ENCODE measurements around the gene TLL2. TPM values are rescaled to one million over a fixed set of nuclear protein-coding genes. Genes with fewer than 3 reads are reported as not detected.

The TLL2 gene
- total and polyA plus RNA-seq, 8 donors = 0.09 to 0.69 (median 0.29) TPM

DNA sequence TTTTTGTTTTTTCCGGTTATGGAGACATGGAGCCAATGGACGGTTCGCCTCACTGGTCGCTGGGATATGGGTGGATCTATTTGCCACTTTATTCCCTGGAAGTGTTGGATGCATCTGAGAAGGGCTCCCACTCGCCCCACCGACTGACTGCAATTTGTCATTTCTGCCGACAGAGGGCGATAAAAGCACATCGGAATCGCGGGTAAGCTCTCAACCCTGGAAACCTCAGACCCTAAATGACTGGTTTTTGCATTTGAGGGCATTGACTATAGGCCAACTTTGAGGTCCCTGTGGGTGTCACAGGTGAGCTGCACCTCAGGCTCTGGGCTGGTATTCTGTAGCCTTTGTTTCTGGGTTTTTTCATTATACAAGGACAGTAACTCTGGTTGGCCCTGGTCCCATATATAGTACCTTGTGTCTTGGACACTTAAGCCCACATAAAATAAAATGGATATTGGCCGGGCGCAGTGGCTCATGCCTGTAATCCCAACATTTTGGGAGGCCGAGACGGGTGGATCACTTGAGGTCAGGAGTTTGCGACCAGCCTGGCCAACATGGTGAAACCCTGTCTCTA lies 143.1 kb downstream of the TLL2 start:
- Histone ChIP-seq H3K9me3 (no peaks in the 10 kb centered on the region), H3K27ac (no peak overlapping the region), H3K36me3 (no peaks in the 10 kb centered on the region), H3K27me3 (peaks cover 0 to 7% of the 10 kb centered on the region in 2 donors), H3K4me3 (no peak overlapping the region), H3K4me1 (peaks cover 0 to 8% of the 10 kb centered on the region in 2 donors)
- peak in 2 of 4 donors; percentile 24 to 46 for DNase-seq
- TF ChIP-seq, protein P1, sequence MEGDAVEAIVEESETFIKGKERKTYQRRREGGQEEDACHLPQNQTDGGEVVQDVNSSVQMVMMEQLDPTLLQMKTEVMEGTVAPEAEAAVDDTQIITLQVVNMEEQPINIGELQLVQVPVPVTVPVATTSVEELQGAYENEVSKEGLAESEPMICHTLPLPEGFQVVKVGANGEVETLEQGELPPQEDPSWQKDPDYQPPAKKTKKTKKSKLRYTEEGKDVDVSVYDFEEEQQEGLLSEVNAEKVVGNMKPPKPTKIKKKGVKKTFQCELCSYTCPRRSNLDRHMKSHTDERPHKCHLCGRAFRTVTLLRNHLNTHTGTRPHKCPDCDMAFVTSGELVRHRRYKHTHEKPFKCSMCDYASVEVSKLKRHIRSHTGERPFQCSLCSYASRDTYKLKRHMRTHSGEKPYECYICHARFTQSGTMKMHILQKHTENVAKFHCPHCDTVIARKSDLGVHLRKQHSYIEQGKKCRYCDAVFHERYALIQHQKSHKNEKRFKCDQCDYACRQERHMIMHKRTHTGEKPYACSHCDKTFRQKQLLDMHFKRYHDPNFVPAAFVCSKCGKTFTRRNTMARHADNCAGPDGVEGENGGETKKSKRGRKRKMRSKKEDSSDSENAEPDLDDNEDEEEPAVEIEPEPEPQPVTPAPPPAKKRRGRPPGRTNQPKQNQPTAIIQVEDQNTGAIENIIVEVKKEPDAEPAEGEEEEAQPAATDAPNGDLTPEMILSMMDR (IDR thresholded peaks at IDR 0.05) = peak; percentile 80 to 84
- intact Hi-C loops (cut with DNase I) = no loop called here
- peak; percentile 49 for ATAC-seq

DNA sequence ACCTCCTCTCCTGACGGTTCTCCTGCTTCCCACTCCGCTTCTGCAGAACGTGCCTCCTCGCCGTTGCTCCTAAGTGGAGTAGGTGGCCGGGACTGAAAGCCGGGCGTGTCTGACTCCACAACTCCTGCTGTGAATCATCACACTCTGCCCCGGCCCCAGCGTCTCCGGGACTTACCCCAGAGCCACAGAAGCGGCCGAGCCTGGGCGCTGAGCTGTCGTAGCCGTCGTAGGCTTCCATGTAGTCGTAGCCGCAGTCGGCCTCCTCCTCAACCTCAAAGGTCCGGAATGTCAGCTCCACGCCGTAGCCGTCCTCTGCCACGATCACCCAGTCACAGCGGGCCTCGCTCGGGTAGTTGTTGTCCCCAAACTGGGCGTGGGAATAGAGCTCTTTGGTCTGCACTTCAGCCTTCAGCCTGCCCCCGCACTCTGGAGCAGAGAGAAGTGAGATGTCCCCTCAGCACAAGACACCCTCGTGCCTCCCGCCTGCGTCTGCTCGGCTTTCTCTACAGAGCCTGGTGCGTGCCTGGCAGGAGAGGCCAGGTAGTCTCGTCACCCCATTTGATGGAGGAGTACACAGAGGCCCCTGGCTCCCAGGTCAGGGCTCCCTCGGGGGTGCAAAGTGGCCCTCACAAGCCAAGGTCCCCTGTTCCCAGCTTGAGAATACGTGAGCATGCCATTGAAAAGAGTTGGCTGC lies 143.7 kb downstream of the TLL2 start:
- H3K27ac ChIP-seq = no peak overlapping the region
- ATAC-seq (no peak), DNase-seq (no peak)
- no peaks in the 10 kb centered on the region for H3K36me3 ChIP-seq
- H3K27me3 ChIP-seq = peaks cover 0 to 7% of the 10 kb centered on the region in 2 donors
- TF ChIP-seq, protein P1 (IDR thresholded peaks at IDR 0.05) = no peak
- H3K4me1 ChIP-seq = peaks cover 0 to 3% of the 10 kb centered on the region in 2 donors
- intact Hi-C loops (cut with DNase I) = no loop called here
- no peak overlapping the region for H3K4me3 ChIP-seq
- no peaks in the 10 kb centered on the region for H3K9me3 ChIP-seq

DNA sequence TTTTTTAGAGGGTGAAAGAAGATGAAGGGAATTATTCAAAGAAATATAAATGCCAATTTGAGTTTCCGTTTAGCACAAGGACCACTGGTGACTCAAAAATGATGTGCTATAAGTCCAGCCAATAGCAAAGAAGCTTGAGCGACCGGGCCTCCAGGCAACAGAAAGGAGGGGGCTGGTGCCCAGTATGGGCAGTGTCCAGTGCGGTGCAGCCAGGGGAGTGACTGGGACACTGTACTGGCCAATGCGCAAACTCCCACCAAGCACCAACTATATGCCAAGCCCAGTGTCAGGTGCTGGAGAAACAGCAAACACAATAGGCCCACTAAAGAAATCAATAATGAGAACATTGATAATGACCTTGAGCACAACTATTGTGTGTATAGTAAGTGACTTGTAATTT lies 144.8 kb downstream of the TLL2 start:
- no peaks in the 10 kb centered on the region for H3K4me1 ChIP-seq
- no peaks in the 10 kb centered on the region for H3K9me3 ChIP-seq
- no peak overlapping the region for H3K27ac ChIP-seq
- no peak overlapping the region for H3K4me3 ChIP-seq
- intact Hi-C loops (cut with DNase I) = no loop called here
- H3K27me3 ChIP-seq = no peaks in the 10 kb centered on the region
- no peak for DNase-seq
- TF ChIP-seq, protein P1 (IDR thresholded peaks at IDR 0.05) = no peak
- ATAC-seq = no peak
- no peaks in the 10 kb centered on the region for H3K36me3 ChIP-seq

DNA sequence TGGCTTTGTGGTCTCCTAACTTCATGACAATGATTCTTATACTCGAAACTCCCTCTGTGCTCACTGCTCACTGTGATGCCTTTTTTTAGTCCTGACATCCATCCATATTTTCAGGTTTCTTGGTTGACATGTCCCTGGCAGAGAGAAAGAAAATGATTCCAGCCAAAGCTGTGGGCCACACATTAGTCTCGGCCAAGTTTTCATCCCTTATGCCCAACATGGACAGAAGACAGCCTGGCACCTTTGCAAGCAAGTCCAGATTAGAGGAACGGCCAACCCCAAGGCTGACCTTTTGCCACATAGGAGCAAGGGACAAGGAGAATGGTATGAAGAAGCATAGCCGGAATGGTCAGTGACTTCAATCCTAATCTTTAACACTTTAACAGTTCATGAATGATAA lies 146.3 kb downstream of the TLL2 start:
- no peaks in the 10 kb centered on the region for H3K27me3 ChIP-seq
- TF ChIP-seq, protein P1 (IDR thresholded peaks at IDR 0.05) = no peak

DNA sequence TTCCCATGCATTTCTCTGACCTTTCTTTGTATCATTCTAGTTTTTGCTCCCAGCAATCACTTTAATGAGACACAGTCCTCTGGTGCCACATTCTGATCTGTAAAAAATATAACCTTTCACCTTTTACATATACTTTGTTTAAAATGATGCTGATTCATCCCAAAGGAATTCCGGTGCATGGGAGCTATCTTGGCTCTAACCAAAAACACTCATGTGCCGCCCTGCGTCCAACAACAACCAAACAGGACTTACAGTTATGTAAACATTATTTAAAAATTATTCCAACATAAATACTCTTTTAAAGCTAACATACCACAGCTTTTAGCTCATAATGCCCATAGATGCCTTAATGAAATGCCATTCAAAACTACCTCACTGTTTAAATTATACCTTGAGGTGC lies 147.2 kb downstream of the TLL2 start:
- Histone ChIP-seq H3K36me3 (no peaks in the 10 kb centered on the region), H3K27ac (no peak overlapping the region), H3K4me1 (no peaks in the 10 kb centered on the region), H3K27me3 (no peaks in the 10 kb centered on the region), H3K4me3 (no peak overlapping the region), H3K9me3 (no peaks in the 10 kb centered on the region)
- TF ChIP-seq, protein P1 (IDR thresholded peaks at IDR 0.05) = no peak
- DNase-seq (no peak), ATAC-seq (no peak)
- intact Hi-C loops (cut with DNase I) = no loop called here

More for the DNA sequence above, 146.3 kb downstream of the TLL2 start:
- intact Hi-C loops (cut with DNase I) = no loop called here
- no peak overlapping the region for H3K4me3 ChIP-seq
- no peaks in the 10 kb centered on the region for H3K36me3 ChIP-seq
- H3K9me3 ChIP-seq = no peaks in the 10 kb centered on the region
- H3K4me1 ChIP-seq = no peaks in the 10 kb centered on the region
- H3K27ac ChIP-seq = no peak overlapping the region
- DNase-seq (no peak), ATAC-seq (no peak)

Measured in left lung (tissue), 10 donors.